Astrocyte (in vitro differentiated cells and primary cell): ENCODE measurements around the gene OSBPL9. TPM values are rescaled to one million over a fixed set of nuclear protein-coding genes. Genes with fewer than 3 reads are reported as not detected.

Experiments used
- DNase-seq: peaks from one replicate; pipeline ENCODE4 v3.0.0-alpha.2; 2010; ENCODE audit warnings: low read depth
- FAIRE-seq: peaks from 2 replicates; lab custom pipeline; 2011; peaks lifted over from hg19 to GRCh38; lab: Jason Lieb, UNC
- H2AFZ ChIP-seq: 2 replicates; pipeline ENCODE4 v1.6.0; 2012; ENCODE audit warnings: low read depth, low read length, inconsistent platforms
- H3K27ac ChIP-seq: 2 replicates; pipeline ENCODE4 v1.5.1; 2011; ENCODE audit warnings: low read depth, low read length, inconsistent platforms
- H3K27me3 ChIP-seq: 2 replicates; pipeline ENCODE4 v1.6.0; 2011; ENCODE audit warnings: low read length, inconsistent platforms; ENCODE audit not compliant: insufficient read depth
- H3K36me3 ChIP-seq: 2 replicates; pipeline ENCODE4 v1.5.1; 2011; ENCODE audit warnings: low read length, inconsistent platforms; ENCODE audit not compliant: insufficient read depth
- H3K4me1 ChIP-seq: 2 replicates; pipeline ENCODE4 v1.5.1; 2011; ENCODE audit warnings: low read length, inconsistent platforms; ENCODE audit not compliant: insufficient read depth
- H3K4me2 ChIP-seq: 2 replicates; pipeline ENCODE4 v1.6.0; 2012; ENCODE audit warnings: low read length, inconsistent platforms
- H3K4me3 ChIP-seq: 2 replicates; pipeline ENCODE4 v1.5.1; 2011; ENCODE audit warnings: low read depth, mild to moderate bottlenecking, low read length, inconsistent platforms; ENCODE audit not compliant: insufficient read depth
- H3K79me2 ChIP-seq: 2 replicates; pipeline ENCODE4 v1.6.0; 2012; ENCODE audit warnings: mild to moderate bottlenecking, low read length, inconsistent platforms; ENCODE audit not compliant: insufficient read depth
- H3K9ac ChIP-seq: 2 replicates; pipeline ENCODE4 v1.6.0; 2012; ENCODE audit warnings: mild to moderate bottlenecking, low read length, inconsistent platforms
- H3K9me3 ChIP-seq: 2 replicates; pipeline ENCODE4 v1.5.1; 2012; ENCODE audit warnings: low read depth, mild to moderate bottlenecking, low read length, inconsistent platforms; ENCODE audit not compliant: insufficient read depth
- H4K20me1 ChIP-seq: 2 replicates; pipeline ENCODE4 v1.6.0; 2012; ENCODE audit warnings: low read length, inconsistent platforms; ENCODE audit not compliant: insufficient read depth
- H3K27ac Mint-ChIP-seq: one replicate; pipeline ENCODE4 v1.8.0; 2021; ENCODE audit warnings: mild to moderate bottlenecking, mixed read lengths; ENCODE audit not compliant: unreplicated experiment
- H3K27me3 Mint-ChIP-seq: one replicate; pipeline ENCODE4 v1.8.0; 2021; ENCODE audit warnings: low read depth, mixed read lengths; ENCODE audit not compliant: unreplicated experiment
- H3K36me3 Mint-ChIP-seq: one replicate; pipeline ENCODE4 v1.8.0; 2021; ENCODE audit warnings: low read depth, mixed read lengths; ENCODE audit not compliant: unreplicated experiment
- H3K4me1 Mint-ChIP-seq: one replicate; pipeline ENCODE4 v1.8.0; 2021; ENCODE audit warnings: low read depth, mixed read lengths; ENCODE audit not compliant: unreplicated experiment
- H3K4me3 Mint-ChIP-seq: one replicate; pipeline ENCODE4 v1.8.0; 2021; ENCODE audit warnings: mild to moderate bottlenecking, moderate library complexity, mixed read lengths; ENCODE audit not compliant: unreplicated experiment
- H3K9me3 Mint-ChIP-seq: one replicate; pipeline ENCODE4 v1.8.0; 2021; ENCODE audit warnings: mild to moderate bottlenecking, mixed read lengths; ENCODE audit not compliant: unreplicated experiment
- CTCF ChIP-seq: IDR thresholded peaks from 2 replicates; pipeline ENCODE4 v1.5.1; 2011; ENCODE audit warnings: low read depth, mild to moderate bottlenecking, inconsistent platforms, low read length, moderate library complexity; ENCODE audit not compliant: insufficient read depth
- EZH2 ChIP-seq: IDR thresholded peaks from 2 replicates; pipeline ENCODE4 v1.6.1; 2012; ENCODE audit warnings: mild to moderate bottlenecking, low read length, inconsistent platforms; ENCODE audit not compliant: insufficient read depth
- total RNA-seq: library from RNA; stranded (reverse); gene quantifications from 2 replicates; pipeline ENCODE4 v1.2.1, GENCODE V29; 2021

OSBPL9 gene
- total RNA-seq, 1 donor from 2014 or later, result 117 TPM

GRCh38 chr1:51724797-51725196 is 107.9 kb downstream of the OSBPL9 start:
- peaks cover 6% of the 10 kb centered on the region for H3K4me1 ChIP-seq
- Mint-ChIP-seq H3K4me1 (no peaks in the 10 kb centered on the region), H3K27me3 (no peaks in the 10 kb centered on the region), H3K4me3 (no peak overlapping the region), H3K27ac (no peak overlapping the region), H3K36me3 (peaks cover 2% of the 10 kb centered on the region), H3K9me3 (no peaks in the 10 kb centered on the region)
- no peak overlapping the region for H2AFZ ChIP-seq
- H3K79me2 ChIP-seq, result peaks cover 9% of the 10 kb centered on the region
- DNase-seq (no peak), FAIRE-seq (no peak)
- no peak overlapping the region for H3K9ac ChIP-seq
- TF ChIP-seq EZH2, result no peak
- H3K4me3 ChIP-seq, result no peak overlapping the region
- no peaks in the 10 kb centered on the region for H3K27me3 ChIP-seq
- no peak overlapping the region for H3K27ac ChIP-seq
- no peaks in the 10 kb centered on the region for H3K9me3 ChIP-seq
- H4K20me1 ChIP-seq, result no peaks in the 10 kb centered on the region
- H3K36me3 ChIP-seq, result no peaks in the 10 kb centered on the region
- H3K4me2 ChIP-seq, result no peak overlapping the region

GRCh38 chr1:51726051-51726450 is 109.2 kb downstream of the OSBPL9 start:
- DNase-seq, result no peak
- H4K20me1 ChIP-seq, result no peaks in the 10 kb centered on the region
- Mint-ChIP-seq H3K4me3 (no peak overlapping the region), H3K36me3 (peaks cover 2% of the 10 kb centered on the region), H3K4me1 (no peaks in the 10 kb centered on the region), H3K27me3 (no peaks in the 10 kb centered on the region), H3K27ac (no peak overlapping the region), H3K9me3 (no peaks in the 10 kb centered on the region)
- H3K4me2 ChIP-seq, result no peak overlapping the region
- no peak overlapping the region for H3K4me3 ChIP-seq
- H3K36me3 ChIP-seq, result no peaks in the 10 kb centered on the region
- H3K4me1 ChIP-seq, result peaks cover 6% of the 10 kb centered on the region
- no peak overlapping the region for H3K27ac ChIP-seq
- no peaks in the 10 kb centered on the region for H3K9me3 ChIP-seq
- no peaks in the 10 kb centered on the region for H3K27me3 ChIP-seq
- no peak overlapping the region for H2AFZ ChIP-seq
- H3K79me2 ChIP-seq, result peaks cover 21% of the 10 kb centered on the region
- no peak overlapping the region for H3K9ac ChIP-seq
- no peak for FAIRE-seq
- TF ChIP-seq CTCF (no peak), EZH2 (no peak)

GRCh38 chr1:51726544-51727225 is 109.8 kb downstream of the OSBPL9 start:
- no peaks in the 10 kb centered on the region for H3K9me3 ChIP-seq
- peaks cover 2% of the 10 kb centered on the region for H3K36me3 Mint-ChIP-seq
- no peak overlapping the region for H3K4me3 ChIP-seq
- no peak overlapping the region for H3K4me3 Mint-ChIP-seq
- H3K27ac ChIP-seq, result no peak overlapping the region
- no peak for FAIRE-seq
- H3K36me3 ChIP-seq, result no peaks in the 10 kb centered on the region
- no peak for DNase-seq
- peaks cover 6% of the 10 kb centered on the region for H3K4me1 ChIP-seq
- TF ChIP-seq EZH2, result no peak
- no peak for TF ChIP-seq CTCF
- H3K9me3 Mint-ChIP-seq, result no peaks in the 10 kb centered on the region
- H4K20me1 ChIP-seq, result no peaks in the 10 kb centered on the region
- H3K27me3 Mint-ChIP-seq, result no peaks in the 10 kb centered on the region
- H3K27ac Mint-ChIP-seq, result no peak overlapping the region
- no peaks in the 10 kb centered on the region for H3K27me3 ChIP-seq
- no peaks in the 10 kb centered on the region for H3K4me1 Mint-ChIP-seq
- H3K79me2 ChIP-seq, result peaks cover 24% of the 10 kb centered on the region
- H2AFZ ChIP-seq, result no peak overlapping the region
- H3K4me2 ChIP-seq, result no peak overlapping the region
- no peak overlapping the region for H3K9ac ChIP-seq
